ENCODE data around the gene ACOXL.

ACOXL gene

GRCh38 chr2:111061191-111061590, 328.8 kb downstream of the ACOXL start:
- H3K4me2 ChIP-seq (ENCODE audit: low read depth, low read length, poor library complexity, severe bottlenecking) = peak overlapping the region; percentile 14

GRCh38 chr2:111062417-111062816, 330.0 kb downstream of the ACOXL start:
- no peaks in the 10 kb centered on the region for H3K9me3 ChIP-seq (ENCODE audit: insufficient read depth, low read length)
- H2AFZ ChIP-seq (ENCODE audit: low read depth, low read length, severe bottlenecking) = no peak overlapping the region
- H3K27ac ChIP-seq (ENCODE audit: low read depth, low read length) = no peak overlapping the region
- TF ChIP-seq CTCF (IDR thresholded peaks at IDR 0.05; ENCODE audit: insufficient read depth, low read length, poor library complexity, severe bottlenecking) (no peak), EZH2phosphoT487 (conservative IDR thresholded peaks at IDR 0.05; ENCODE audit: low read length) (no peak)
- H3F3A ChIP-seq (ENCODE audit: insufficient read depth) = no peaks in the 10 kb centered on the region
- 0 out of 2 replicates have a peak, but pooled peaks cover 3% of the 10 kb centered on the region for H3K36me3 ChIP-seq (ENCODE audit: low read length)
- H3K4me3 ChIP-seq (ENCODE audit: insufficient read depth, low read length, poor library complexity, severe bottlenecking) = no peak overlapping the region
- H4K20me1 ChIP-seq (ENCODE audit: low read depth, low read length) = no peaks in the 10 kb centered on the region
- H3K79me2 ChIP-seq (ENCODE audit: insufficient read depth, low read length) = no peaks in the 10 kb centered on the region
- no peaks in the 10 kb centered on the region for H3K9me2 ChIP-seq (replicated peaks; ENCODE audit: insufficient read depth, low read length)
- no peak overlapping the region for H3K9ac ChIP-seq (ENCODE audit: low read length)
- H3K27me3 ChIP-seq (ENCODE audit: low read length) = no peaks in the 10 kb centered on the region
- peak overlapping the region; percentile 20 for H3K4me2 ChIP-seq (ENCODE audit: low read depth, low read length, poor library complexity, severe bottlenecking)

More at GRCh38 chr2:111061191-111061590, 328.8 kb downstream of the ACOXL start:
- H3K9me2 ChIP-seq (replicated peaks; ENCODE audit: insufficient read depth, low read length) = no peaks in the 10 kb centered on the region
- H3K36me3 ChIP-seq (ENCODE audit: low read length) = 0 out of 2 replicates have a peak, but pooled peaks cover 3% of the 10 kb centered on the region
- H3K9me3 ChIP-seq (ENCODE audit: insufficient read depth, low read length) = no peaks in the 10 kb centered on the region
- H3K79me2 ChIP-seq (ENCODE audit: insufficient read depth, low read length) = no peaks in the 10 kb centered on the region
- no peaks in the 10 kb centered on the region for H3K27me3 ChIP-seq (ENCODE audit: low read length)
- no peak overlapping the region for H3K4me3 ChIP-seq (ENCODE audit: insufficient read depth, low read length, poor library complexity, severe bottlenecking)
- no peaks in the 10 kb centered on the region for H4K20me1 ChIP-seq (ENCODE audit: low read depth, low read length)
- no peak overlapping the region for H2AFZ ChIP-seq (ENCODE audit: low read depth, low read length, severe bottlenecking)
- TF ChIP-seq CTCF (IDR thresholded peaks at IDR 0.05; ENCODE audit: insufficient read depth, low read length, poor library complexity, severe bottlenecking) = no peak
- TF ChIP-seq EZH2phosphoT487 (conservative IDR thresholded peaks at IDR 0.05; ENCODE audit: low read length) = no peak
- no peak overlapping the region for H3K9ac ChIP-seq (ENCODE audit: low read length)
- H3F3A ChIP-seq (ENCODE audit: insufficient read depth) = no peaks in the 10 kb centered on the region
- H3K27ac ChIP-seq (ENCODE audit: low read depth, low read length) = no peak overlapping the region

- Histone ChIP-seq H3K27ac (ENCODE audit: low read depth, low read length) (no peak overlapping the region), H3K79me2 (ENCODE audit: insufficient read depth, low read length) (no peaks in the 10 kb centered on the region), H3F3A (ENCODE audit: insufficient read depth) (no peaks in the 10 kb centered on the region), H3K4me3 (ENCODE audit: insufficient read depth, low read length, poor library complexity, severe bottlenecking) (no peak overlapping the region), H4K20me1 (ENCODE audit: low read depth, low read length) (no peaks in the 10 kb centered on the region), H2AFZ (ENCODE audit: low read depth, low read length, severe bottlenecking) (no peak overlapping the region), H3K9me2 (replicated peaks; ENCODE audit: insufficient read depth, low read length) (no peaks in the 10 kb centered on the region), H3K4me2 (ENCODE audit: low read depth, low read length, poor library complexity, severe bottlenecking) (no peak overlapping the region), H3K27me3 (ENCODE audit: low read length) (no peaks in the 10 kb centered on the region), H3K9ac (ENCODE audit: low read length) (no peak overlapping the region), H3K9me3 (ENCODE audit: insufficient read depth, low read length) (no peaks in the 10 kb centered on the region), H3K36me3 (ENCODE audit: low read length) (0 out of 2 replicates have a peak, but pooled peaks cover under 1% of the 10 kb centered on the region)
- TF ChIP-seq CTCF (IDR thresholded peaks at IDR 0.05; ENCODE audit: insufficient read depth, low read length, poor library complexity, severe bottlenecking) (no peak), EZH2phosphoT487 (conservative IDR thresholded peaks at IDR 0.05; ENCODE audit: low read length) (no peak)
Measured at GRCh38 chr2:111066062-111066593, 333.8 kb downstream of the ACOXL start.
